ENCODE results near the gene DNAH5. TPM values are rescaled to one million over a fixed set of nuclear protein-coding genes. Genes with fewer than 3 reads are reported as not detected.
"Not testable (repeated sequence)": the region's sequence is repeated elsewhere in the genome, so short reads cannot be mapped to it uniquely, and the experiment has no call there.

DNAH5 gene, protein sequence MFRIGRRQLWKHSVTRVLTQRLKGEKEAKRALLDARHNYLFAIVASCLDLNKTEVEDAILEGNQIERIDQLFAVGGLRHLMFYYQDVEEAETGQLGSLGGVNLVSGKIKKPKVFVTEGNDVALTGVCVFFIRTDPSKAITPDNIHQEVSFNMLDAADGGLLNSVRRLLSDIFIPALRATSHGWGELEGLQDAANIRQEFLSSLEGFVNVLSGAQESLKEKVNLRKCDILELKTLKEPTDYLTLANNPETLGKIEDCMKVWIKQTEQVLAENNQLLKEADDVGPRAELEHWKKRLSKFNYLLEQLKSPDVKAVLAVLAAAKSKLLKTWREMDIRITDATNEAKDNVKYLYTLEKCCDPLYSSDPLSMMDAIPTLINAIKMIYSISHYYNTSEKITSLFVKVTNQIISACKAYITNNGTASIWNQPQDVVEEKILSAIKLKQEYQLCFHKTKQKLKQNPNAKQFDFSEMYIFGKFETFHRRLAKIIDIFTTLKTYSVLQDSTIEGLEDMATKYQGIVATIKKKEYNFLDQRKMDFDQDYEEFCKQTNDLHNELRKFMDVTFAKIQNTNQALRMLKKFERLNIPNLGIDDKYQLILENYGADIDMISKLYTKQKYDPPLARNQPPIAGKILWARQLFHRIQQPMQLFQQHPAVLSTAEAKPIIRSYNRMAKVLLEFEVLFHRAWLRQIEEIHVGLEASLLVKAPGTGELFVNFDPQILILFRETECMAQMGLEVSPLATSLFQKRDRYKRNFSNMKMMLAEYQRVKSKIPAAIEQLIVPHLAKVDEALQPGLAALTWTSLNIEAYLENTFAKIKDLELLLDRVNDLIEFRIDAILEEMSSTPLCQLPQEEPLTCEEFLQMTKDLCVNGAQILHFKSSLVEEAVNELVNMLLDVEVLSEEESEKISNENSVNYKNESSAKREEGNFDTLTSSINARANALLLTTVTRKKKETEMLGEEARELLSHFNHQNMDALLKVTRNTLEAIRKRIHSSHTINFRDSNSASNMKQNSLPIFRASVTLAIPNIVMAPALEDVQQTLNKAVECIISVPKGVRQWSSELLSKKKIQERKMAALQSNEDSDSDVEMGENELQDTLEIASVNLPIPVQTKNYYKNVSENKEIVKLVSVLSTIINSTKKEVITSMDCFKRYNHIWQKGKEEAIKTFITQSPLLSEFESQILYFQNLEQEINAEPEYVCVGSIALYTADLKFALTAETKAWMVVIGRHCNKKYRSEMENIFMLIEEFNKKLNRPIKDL (N-terminal part only)
- 0.07 and 0.41 TPM in 2 replicates for total RNA-seq (2014; rRNA removed; shearing (Covaris generic))

DNA sequence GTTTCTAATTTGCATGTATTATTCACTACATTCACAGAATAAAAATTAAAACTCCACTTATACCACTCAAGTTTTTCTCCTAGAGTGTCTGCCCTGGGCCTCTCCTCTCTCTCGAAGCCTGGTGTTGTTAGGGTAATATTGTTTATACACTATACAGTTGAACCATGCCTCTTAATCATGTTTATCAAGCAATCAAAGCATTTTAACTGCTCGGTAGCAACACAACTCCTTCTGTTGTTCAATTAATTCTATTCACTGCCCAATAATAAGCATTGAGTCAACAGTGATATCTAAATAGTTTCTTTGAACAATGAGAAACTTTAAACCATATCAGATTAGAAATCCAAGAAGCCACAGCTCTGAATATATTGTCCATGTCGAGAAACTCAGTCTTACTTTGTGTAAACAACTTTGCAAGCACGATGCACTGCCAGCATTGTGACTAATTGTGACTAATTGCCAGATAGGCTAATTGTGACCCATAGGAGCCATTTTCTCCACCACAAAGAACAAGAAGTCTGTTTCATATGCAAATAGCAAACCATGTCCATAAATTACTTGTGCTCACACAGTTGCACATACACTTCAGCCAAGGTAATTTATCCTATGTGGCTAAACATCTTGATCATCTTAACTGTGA is at the start of gene DNAH5:
Gene DNAH5, minus strand, starts transcription at position 129 of the 640 bp plus-strand sequence. CDS start 250 bp downstream, outside the sequence.
- H3K4me3 ChIP-seq (ENCODE audit: insufficient read depth, low read depth, low read length), result no peak within 1 kb of the TSS
- no peaks in the 10 kb centered on the region for H3K36me3 ChIP-seq (replicated peaks; ENCODE audit: control insufficient read depth, insufficient read depth, low read length)
- no peak for DNase-seq
- no peaks in the 10 kb centered on the region for H3K27me3 ChIP-seq (ENCODE audit: control insufficient read depth, insufficient read depth, low read length)

GRCh38 chr5:13993926-13994325 is 49.4 kb upstream of the DNAH5 start:
- no peaks in the 10 kb centered on the region for H3K27me3 ChIP-seq (ENCODE audit: control insufficient read depth, insufficient read depth, low read length)
- DNase-seq, result peak; percentile 52
- H3K36me3 ChIP-seq (replicated peaks; ENCODE audit: control insufficient read depth, insufficient read depth, low read length), result no peaks in the 10 kb centered on the region
- no peak overlapping the region for H3K4me3 ChIP-seq (ENCODE audit: insufficient read depth, low read depth, low read length)

DNA sequence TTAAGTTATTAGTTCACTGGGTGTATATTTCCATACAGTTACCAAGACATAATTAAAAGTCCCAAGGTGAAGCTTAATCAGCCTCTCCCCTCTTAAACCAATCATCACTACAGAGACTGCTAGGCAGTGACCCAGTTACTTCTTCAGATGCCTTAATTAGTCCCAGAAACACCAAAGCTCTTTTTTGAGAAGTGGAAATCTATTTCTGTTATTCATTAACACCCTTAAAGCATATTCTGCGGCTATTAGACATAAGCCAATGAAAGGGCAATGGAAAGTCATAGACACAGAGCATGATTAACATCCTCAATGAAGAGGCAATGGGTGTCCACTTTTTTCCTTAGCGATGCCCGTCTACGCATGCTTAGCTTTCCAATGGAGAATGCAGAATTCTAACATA is 48.3 kb upstream of the DNAH5 start:
- H3K4me3 ChIP-seq (ENCODE audit: insufficient read depth, low read depth, low read length), result no peak overlapping the region
- no peaks in the 10 kb centered on the region for H3K27me3 ChIP-seq (ENCODE audit: control insufficient read depth, insufficient read depth, low read length)
- no peak for DNase-seq
- H3K36me3 ChIP-seq (replicated peaks; ENCODE audit: control insufficient read depth, insufficient read depth, low read length), result no peaks in the 10 kb centered on the region

GRCh38 chr5:13991365-13991764 is 46.9 kb upstream of the DNAH5 start:
- no peak for DNase-seq
- Histone ChIP-seq H3K27me3 (ENCODE audit: control insufficient read depth, insufficient read depth, low read length) (no peaks in the 10 kb centered on the region), H3K4me3 (ENCODE audit: insufficient read depth, low read depth, low read length) (no peak overlapping the region), H3K36me3 (replicated peaks; ENCODE audit: control insufficient read depth, insufficient read depth, low read length) (no peaks in the 10 kb centered on the region)

DNA sequence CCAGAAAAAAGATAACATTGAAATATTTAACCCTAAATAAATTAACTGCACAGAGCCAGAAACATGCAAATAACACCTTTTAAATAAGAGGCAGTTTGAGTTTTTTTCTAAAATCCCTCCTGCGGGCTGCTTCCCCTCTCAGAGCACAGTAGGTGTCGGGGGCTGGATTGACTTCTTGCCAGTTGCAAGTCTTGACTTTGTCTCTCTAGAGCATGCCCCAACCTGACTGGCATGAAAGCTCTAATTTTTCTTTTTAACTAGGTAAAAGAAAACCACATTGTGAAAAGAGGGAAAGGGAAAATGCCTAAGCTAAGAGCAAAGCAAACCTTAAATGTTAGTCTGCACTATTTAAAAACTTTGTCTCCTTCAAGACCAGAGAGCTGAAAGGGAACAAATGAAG is 46.4 kb upstream of the DNAH5 start:
- no peak overlapping the region for H3K4me3 ChIP-seq (ENCODE audit: insufficient read depth, low read depth, low read length)
- no peaks in the 10 kb centered on the region for H3K27me3 ChIP-seq (ENCODE audit: control insufficient read depth, insufficient read depth, low read length)
- no peak for DNase-seq
- H3K36me3 ChIP-seq (replicated peaks; ENCODE audit: control insufficient read depth, insufficient read depth, low read length), result no peaks in the 10 kb centered on the region

- no peaks in the 10 kb centered on the region for H3K27me3 ChIP-seq (ENCODE audit: control insufficient read depth, insufficient read depth, low read length)
- no peak for DNase-seq
- H3K4me3 ChIP-seq (ENCODE audit: insufficient read depth, low read depth, low read length), result no peak overlapping the region
- H3K36me3 ChIP-seq (replicated peaks; ENCODE audit: control insufficient read depth, insufficient read depth, low read length), result no peaks in the 10 kb centered on the region
These were observed 45.3 kb upstream of the DNAH5 start for GRCh38 chr5:13989832-13990231.

DNA sequence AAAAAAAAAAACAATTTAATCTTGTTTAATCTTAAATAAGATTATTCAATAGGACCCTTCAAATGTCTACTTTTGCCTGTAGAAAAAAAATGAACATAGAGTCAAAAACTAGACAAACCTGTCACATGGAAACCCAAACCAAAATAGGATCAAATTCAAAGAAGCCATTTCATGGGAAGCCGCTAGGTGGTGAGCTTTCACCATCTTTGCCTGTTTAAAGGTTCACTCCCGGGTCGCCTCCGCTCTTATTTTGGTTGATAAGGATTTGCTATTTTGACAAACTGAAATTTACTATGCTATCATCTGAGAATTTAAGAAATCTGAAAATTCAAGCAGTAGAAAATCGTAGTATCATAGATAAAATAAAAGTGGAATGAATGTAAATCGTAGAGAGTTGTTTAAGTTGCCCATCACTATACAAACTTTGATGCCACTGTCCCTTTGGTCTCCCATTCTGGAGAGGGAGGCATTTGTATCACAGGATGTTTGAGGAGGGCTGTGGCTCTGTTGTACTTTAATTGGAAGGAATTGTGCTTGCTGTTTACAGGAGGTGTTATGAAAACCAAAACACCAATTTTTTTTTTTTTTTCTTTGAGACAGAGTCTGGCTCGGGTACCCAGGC is 43.5 kb upstream of the DNAH5 start:
- Histone ChIP-seq H3K36me3 (replicated peaks; ENCODE audit: control insufficient read depth, insufficient read depth, low read length) (no peaks in the 10 kb centered on the region), H3K27me3 (ENCODE audit: control insufficient read depth, insufficient read depth, low read length) (no peaks in the 10 kb centered on the region), H3K4me3 (ENCODE audit: insufficient read depth, low read depth, low read length) (no peak overlapping the region)
- peak; percentile 73 for DNase-seq

GRCh38 chr5:13985731-13986418 is 41.4 kb upstream of the DNAH5 start:
- no peak overlapping the region for H3K4me3 ChIP-seq (ENCODE audit: insufficient read depth, low read depth, low read length)
- H3K27me3 ChIP-seq (ENCODE audit: control insufficient read depth, insufficient read depth, low read length), result no peaks in the 10 kb centered on the region
- no peaks in the 10 kb centered on the region for H3K36me3 ChIP-seq (replicated peaks; ENCODE audit: control insufficient read depth, insufficient read depth, low read length)
- no peak for DNase-seq

DNA sequence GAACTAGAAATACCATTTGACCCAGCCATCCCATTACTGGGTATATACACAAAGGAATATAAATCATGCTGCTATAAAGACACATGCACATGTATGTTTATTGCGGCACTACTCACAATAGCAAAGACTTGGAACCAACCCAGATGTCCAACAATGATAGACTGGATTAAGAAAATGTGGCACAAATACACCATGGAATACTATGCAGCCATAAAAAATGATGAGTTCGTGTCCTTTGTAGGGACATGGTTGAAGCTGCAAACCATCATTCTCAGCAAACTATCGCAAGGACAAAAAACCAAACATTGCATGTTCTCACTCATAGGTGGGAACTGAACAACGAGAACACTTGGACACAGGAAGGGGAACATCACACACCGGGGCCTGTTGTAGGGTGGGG is 40.4 kb upstream of the DNAH5 start:
- H3K27me3 ChIP-seq (ENCODE audit: control insufficient read depth, insufficient read depth, low read length); DNase-seq; H3K36me3 ChIP-seq (replicated peaks; ENCODE audit: control insufficient read depth, insufficient read depth, low read length); H3K4me3 ChIP-seq (ENCODE audit: insufficient read depth, low read depth, low read length): not testable (repeated sequence)

DNA sequence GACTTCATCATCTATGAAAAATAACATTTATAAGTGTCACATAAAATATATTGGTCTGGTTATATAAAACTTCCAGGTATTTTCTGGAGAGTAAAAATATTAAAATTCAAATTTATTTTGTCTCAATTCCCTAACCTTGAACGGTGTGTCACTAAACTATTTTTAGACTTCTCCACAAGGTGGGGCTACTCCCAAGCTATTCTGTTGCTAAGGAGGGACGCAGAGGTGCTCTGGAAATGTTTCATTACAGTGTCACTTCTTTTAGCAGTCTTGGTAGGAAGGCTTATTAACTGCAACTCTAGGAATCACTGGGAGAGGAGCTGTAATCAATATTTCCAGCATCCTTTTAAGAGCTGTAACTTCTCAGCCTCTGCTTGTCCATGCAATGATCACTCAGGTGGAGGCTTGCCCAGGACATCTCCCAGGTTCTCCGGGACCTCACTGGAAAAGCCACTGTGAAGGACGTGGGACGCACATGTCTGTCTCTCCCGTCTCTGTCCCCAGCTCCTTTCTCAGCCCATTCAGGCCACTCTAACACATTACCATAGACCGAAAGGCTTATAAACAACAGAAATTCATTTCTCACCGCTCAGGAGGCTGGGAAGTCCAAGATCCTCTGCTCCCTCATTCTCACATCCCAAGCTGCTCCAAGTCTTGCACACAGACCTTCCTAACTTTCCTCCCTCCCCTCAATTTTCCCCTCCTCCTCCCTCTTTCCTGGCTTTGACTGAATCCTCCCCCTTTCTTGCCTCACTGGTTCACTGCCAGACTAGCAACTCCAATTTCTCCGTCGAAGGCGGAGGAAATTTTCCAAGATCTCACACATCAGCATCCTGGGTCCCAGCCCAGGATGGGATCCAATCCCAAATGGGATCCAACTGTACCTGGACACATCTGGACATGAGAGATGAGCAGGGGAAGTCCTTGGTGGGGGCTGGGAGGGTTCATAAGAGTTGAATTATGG is 32.7 kb upstream of the DNAH5 start:
- Histone ChIP-seq H3K36me3 (replicated peaks; ENCODE audit: control insufficient read depth, insufficient read depth, low read length) (no peaks in the 10 kb centered on the region), H3K27me3 (ENCODE audit: control insufficient read depth, insufficient read depth, low read length) (no peaks in the 10 kb centered on the region), H3K4me3 (ENCODE audit: insufficient read depth, low read depth, low read length) (no peak overlapping the region)
- DNase-seq, result peak; percentile 32

- no peaks in the 10 kb centered on the region for H3K27me3 ChIP-seq (ENCODE audit: control insufficient read depth, insufficient read depth, low read length)
- no peaks in the 10 kb centered on the region for H3K36me3 ChIP-seq (replicated peaks; ENCODE audit: control insufficient read depth, insufficient read depth, low read length)
- DNase-seq, result no peak
- no peak overlapping the region for H3K4me3 ChIP-seq (ENCODE audit: insufficient read depth, low read depth, low read length)
These were observed 31.7 kb upstream of the DNAH5 start for GRCh38 chr5:13976223-13976622.

DNA sequence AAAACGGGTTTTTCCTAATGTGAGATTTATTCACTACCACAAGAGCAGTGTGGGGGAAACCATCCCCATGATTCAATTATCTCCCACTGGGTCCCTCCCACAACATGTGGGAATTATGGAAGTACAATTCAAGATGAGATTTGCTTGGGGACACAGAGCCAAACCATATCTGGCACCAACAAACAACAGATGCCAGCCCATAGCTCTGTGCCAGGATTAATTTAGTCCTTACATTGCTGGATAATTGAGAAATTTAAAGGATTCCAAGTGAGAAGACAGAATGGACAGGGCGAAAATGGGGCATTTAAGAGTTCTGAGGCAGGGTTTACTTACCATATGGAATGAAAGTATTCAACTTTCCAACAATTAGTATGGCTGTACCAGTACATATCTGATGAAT is 30.8 kb upstream of the DNAH5 start:
- DNase-seq, result no peak
- H3K27me3 ChIP-seq (ENCODE audit: control insufficient read depth, insufficient read depth, low read length), result no peaks in the 10 kb centered on the region
- no peak overlapping the region for H3K4me3 ChIP-seq (ENCODE audit: insufficient read depth, low read depth, low read length)
- H3K36me3 ChIP-seq (replicated peaks; ENCODE audit: control insufficient read depth, insufficient read depth, low read length), result no peaks in the 10 kb centered on the region

Data from H7 (cell line).